ENCODE measurements around the gene ZNF99.
"Not testable (repeated sequence)": the region's sequence is repeated elsewhere in the genome, so short reads cannot be mapped to it uniquely, and the experiment has no call there.

The ZNF99 gene

GRCh38 chr19:22783651-22784410 lies at the start of gene ZNF99:
ZNF99 (minus strand) TSS chr19:22784151; CDS start chr19:22784016, 135 bp downstream.
- no peak for DNase-seq (ENCODE audit: low spot score)

- no peak for DNase-seq (ENCODE audit: low spot score)
Measured at GRCh38 chr19:22832031-22832762, 48.2 kb upstream of the ZNF99 start, which contains the start of gene ZNF723. ZNF723 (plus strand) TSS chr19:22832291; CDS start chr19:22832380, 89 bp downstream.

- DNase-seq (ENCODE audit: low spot score) = no peak
Measured at GRCh38 chr19:22831211-22831610, 47.3 kb upstream of the ZNF99 start.

- DNase-seq (ENCODE audit: low spot score) = no peak
Measured at GRCh38 chr19:22814124-22814523, 30.2 kb upstream of the ZNF99 start.

- no peak for DNase-seq (ENCODE audit: low spot score)
Measured at GRCh38 chr19:22807061-22807835, 23.3 kb upstream of the ZNF99 start.

GRCh38 chr19:22806418-22806817 lies 22.5 kb upstream of the ZNF99 start:
- DNase-seq (ENCODE audit: low spot score) = no peak

GRCh38 chr19:22797040-22797439 lies 13.1 kb upstream of the ZNF99 start:
- no peak for DNase-seq (ENCODE audit: low spot score)

- not testable (repeated sequence) for DNase-seq (ENCODE audit: low spot score)
Measured at GRCh38 chr19:22792863-22793262, 8.9 kb upstream of the ZNF99 start.

GRCh38 chr19:22735911-22736645 lies 47.9 kb downstream of the ZNF99 start:
- no peak for DNase-seq (ENCODE audit: low spot score)

- DNase-seq (ENCODE audit: low spot score) = no peak
Measured at GRCh38 chr19:22733691-22734090, 50.3 kb downstream of the ZNF99 start.

- DNase-seq (ENCODE audit: low spot score) = not testable (repeated sequence)
Measured at GRCh38 chr19:22728214-22728613, 55.7 kb downstream of the ZNF99 start.

- not testable (repeated sequence) for DNase-seq (ENCODE audit: low spot score)
Measured at GRCh38 chr19:22721533-22721932, 62.4 kb downstream of the ZNF99 start.

GRCh38 chr19:22708983-22709382 lies 75.0 kb downstream of the ZNF99 start:
- DNase-seq (ENCODE audit: low spot score) = no peak

GRCh38 chr19:22703096-22703495 lies 80.9 kb downstream of the ZNF99 start:
- not testable (repeated sequence) for DNase-seq (ENCODE audit: low spot score)

GRCh38 chr19:22702661-22703060 lies 81.3 kb downstream of the ZNF99 start:
- not testable (repeated sequence) for DNase-seq (ENCODE audit: low spot score)

Data from hematopoietic multipotent progenitor cell treated with erythropoietin and hydrocortisone succinate and interleukin-3 and kit ligand, for 15 days (in vitro differentiated cells).